Endothelial cell of umbilical vein (primary cell): ENCODE data around the gene NALCN. TPM values are rescaled to one million over a fixed set of nuclear protein-coding genes. Genes with fewer than 3 reads are reported as not detected.

ENCODE experiments used
- BruUV-seq: library from RNA; stranded (reverse); fragments of 400-500 nt; replicated peaks from 2 replicates; lab custom pipeline; 2021; lab: Mats Ljungman, UMichigan
- CTCF ChIA-PET: fragments of 300-600, 350-600 bp; sonication (Branson Sonifier 250); formaldehyde crosslinking; loops from one replicate; lab custom pipeline; 2021; ENCODE audit warnings: antibody characterized with exemption, inconsistent platforms; lab: Charles Lee
- POLR2A ChIA-PET: fragments of 300-600, 350-600 bp; sonication (Branson Sonifier 250); formaldehyde crosslinking; loops from one replicate; lab custom pipeline; 2021; ENCODE audit warnings: antibody characterized with exemption, inconsistent platforms; lab: Charles Lee
- DNase-seq: peaks from one replicate; pipeline ENCODE4 v3.0.0-alpha.2; 2011; ENCODE audit warnings: low read depth, low spot score
- FAIRE-seq: peaks from 2 replicates; lab custom pipeline; 2011; peaks lifted over from hg19 to GRCh38; lab: Jason Lieb, UNC
- H2AFZ ChIP-seq: 2 replicates; pipeline ENCODE4 v1.6.0; 2012; ENCODE audit warnings: low read depth, low read length, control low read depth, inconsistent platforms
- H3K27ac ChIP-seq: 2 replicates; pipeline ENCODE4 v1.5.1; 2011; ENCODE audit warnings: low read depth, mild to moderate bottlenecking, control low read depth, low read length, moderate library complexity; ENCODE audit not compliant: insufficient read depth
- H3K27me3 ChIP-seq, 2 experiments: 2 replicates each; pipeline versions ENCODE4 v1.6.0 to v1.6.1; 2011; ENCODE audit warnings: low read length in 2 of 2, mixed read lengths in 1 of 2; ENCODE audit not compliant: control insufficient read depth in 2 of 2, insufficient read depth in 2 of 2
- H3K36me3 ChIP-seq, 2 experiments: 2 replicates in 1 of 2; 3 replicates in 1 of 2; pipeline ENCODE4 v1.5.1; 2011; ENCODE audit warnings: low read length in 2 of 2, mild to moderate bottlenecking in 1 of 2, moderate library complexity in 1 of 2; ENCODE audit not compliant: control insufficient read depth in 2 of 2, insufficient read depth in 2 of 2; ENCODE audit errors: extremely low read depth in 1 of 2
- H3K4me1 ChIP-seq: 3 replicates; pipeline ENCODE4 v1.5.1; 2011; ENCODE audit warnings: mild to moderate bottlenecking, low read length; ENCODE audit not compliant: control insufficient read depth, insufficient read depth; ENCODE audit errors: extremely low read depth
- H3K4me2 ChIP-seq: 2 replicates; pipeline ENCODE4 v1.6.1; 2011; ENCODE audit warnings: low read length, control low read depth, mixed read lengths; ENCODE audit not compliant: insufficient read depth
- H3K4me3 ChIP-seq, 3 experiments: fragments of 200-600 bp in 1 of 3; sonication (generic), shearing (Covaris generic) in 1 of 3; replicated peaks in 1 of 3; 2 replicates each; pipeline ENCODE4 v1.5.1; 2011 to 2016; ENCODE audit warnings: control low read depth in 3 of 3, low read length in 3 of 3, mild to moderate bottlenecking in 2 of 3, inconsistent platforms in 1 of 3, low read depth in 1 of 3, moderate library complexity in 1 of 3; ENCODE audit not compliant: insufficient read depth in 1 of 3
- H3K79me2 ChIP-seq: 2 replicates; pipeline ENCODE4 v1.6.0; 2012; ENCODE audit warnings: low read length, inconsistent platforms; ENCODE audit not compliant: control insufficient read depth, insufficient read depth
- H3K9ac ChIP-seq: replicated peaks from 2 replicates; pipeline ENCODE3; 2011; ENCODE audit warnings: low read length, control low read depth; ENCODE audit not compliant: insufficient read depth; ENCODE audit errors: extremely low read depth
- H3K9me1 ChIP-seq: replicated peaks from 3 replicates; pipeline ENCODE4 v1.6.0; 2011; ENCODE audit warnings: mild to moderate bottlenecking, low read length; ENCODE audit not compliant: control insufficient read depth, insufficient read depth; ENCODE audit errors: extremely low read depth
- H3K9me3 ChIP-seq: replicated peaks from 2 replicates; pipeline ENCODE4 v1.5.1; 2012; ENCODE audit warnings: low read length, inconsistent platforms; ENCODE audit not compliant: control insufficient read depth, insufficient read depth
- H4K20me1 ChIP-seq: replicated peaks from 2 replicates; pipeline ENCODE3; 2011; ENCODE audit warnings: mild to moderate bottlenecking, low read length; ENCODE audit not compliant: control insufficient read depth, insufficient read depth; ENCODE audit errors: extremely low read depth
- CTCF ChIP-seq, 2 donors: IDR thresholded peaks; 1 replicate in 1 of 2; 2 replicates in 1 of 2; pipeline ENCODE4 v1.5.1; 2011; ENCODE audit warnings: low read length in 2 of 2, mild to moderate bottlenecking in 2 of 2, moderate library complexity in 2 of 2, control low read depth in 1 of 2, inconsistent platforms in 1 of 2, low read depth in 1 of 2; ENCODE audit not compliant: insufficient read depth in 1 of 2; ENCODE audit errors: extremely low read depth in 1 of 2
- EZH2 ChIP-seq: IDR thresholded peaks from 2 replicates; pipeline ENCODE4 v1.6.1; 2012; ENCODE audit warnings: borderline replicate concordance, low read depth, mild to moderate bottlenecking, moderate library complexity, low read length, inconsistent platforms; ENCODE audit not compliant: severe bottlenecking
- GATA2 ChIP-seq: IDR thresholded peaks from 2 replicates; pipeline ENCODE4 v1.7.0; 2011; ENCODE audit warnings: low read depth, mild to moderate bottlenecking, moderate library complexity, mixed read lengths, low read length; ENCODE audit not compliant: insufficient read length, insufficient read depth
- POLR2A ChIP-seq: IDR thresholded peaks from 2 replicates; pipeline ENCODE4 v1.6.1; 2012; ENCODE audit warnings: low read depth, mild to moderate bottlenecking, control low read depth, low read length
- POLR2AphosphoS5 ChIP-seq: IDR thresholded peaks from 2 replicates; pipeline ENCODE4 v1.6.1; 2012; ENCODE audit warnings: low read depth, mild to moderate bottlenecking, control low read depth, low read length, moderate library complexity; ENCODE audit not compliant: insufficient read depth
- dilution Hi-C: fragments of 300-500 bp; cut with MboI; formaldehyde crosslinking; loops from one replicate; pipeline ENCODE4 v1.15.0; 2019; ENCODE audit warnings: low sequenced_read_pairs; ENCODE audit not compliant: extremely low pct_ligation_motif_present
- intact Hi-C: fragments of 100-400 bp; cut with micrococcal nuclease; formaldehyde crosslinking; loops from one replicate; pipeline ENCODE4 v1.10.0; 2022
- polyA plus RNA-seq, 4 experiments: library from polyadenylated mRNA; depleted of rRNA in 3 of 4; stranded (reverse) in 3 of 4; unstranded in 1 of 4; fragments of >200 nt; gene quantifications; 2 replicates each; pipeline versions ENCODE4 v1.2.1 to v1.2.3, GENCODE V29; 2011 to 2012; ENCODE audit warnings: missing spikeins in 1 of 4
- total RNA-seq: library from RNA; stranded (reverse); gene quantifications from 2 replicates; pipeline ENCODE4 v1.2.3, GENCODE V29; 2021

The NALCN gene
- total and polyA plus RNA-seq, 2 donors (not counting 3 experiments of a cell fraction or from before 2014, with no cell fraction given): 3.3 to 4.4 TPM

GRCh38 chr13:101264931-101265330, 151.4 kb downstream of the NALCN start:
- CTCF ChIA-PET: no interaction called here
- H2AFZ ChIP-seq: no peak overlapping the region

More at GRCh38 chr13:101264931-101265330, 151.4 kb downstream of the NALCN start:
- POLR2A ChIA-PET: no interaction called here
- DNase-seq (no peak), FAIRE-seq (no peak)
- H3K79me2 ChIP-seq: no peaks in the 10 kb centered on the region
- no peak overlapping the region for H3K4me2 ChIP-seq
- no peak overlapping the region for H3K4me3 ChIP-seq
- intact Hi-C loops (no loop called here), dilution Hi-C loops (no loop called here)
- BruUV-seq: no TSS peak
- H3K36me3 ChIP-seq: no peaks in the 10 kb centered on the region
- no peak overlapping the region for H3K27ac ChIP-seq
- no peaks in the 10 kb centered on the region for H3K9me1 ChIP-seq
- no peaks in the 10 kb centered on the region for H3K4me1 ChIP-seq
- TF ChIP-seq POLR2A (no peak), GATA2 (no peak), POLR2AphosphoS5 (no peak), EZH2 (no peak), CTCF (IDR thresholded peaks at IDR 0.05; ENCODE audit: extremely low read depth in 1 of 2, insufficient read depth in 1 of 2, low read depth in 1 of 2, low read length in 2 of 2) (no peak)
- no peaks in the 10 kb centered on the region for H4K20me1 ChIP-seq
- H3K27me3 ChIP-seq: no peaks in the 10 kb centered on the region
- H3K9me3 ChIP-seq: no peaks in the 10 kb centered on the region
- H3K9ac ChIP-seq: no peak overlapping the region
